DND-41 (cell line): ENCODE measurements around the gene KRT13.

ENCODE experiments used
- CTCF ChIP-seq: IDR thresholded peaks from 2 replicates; pipeline ENCODE4 v1.5.1; 2012; ENCODE audit warnings: borderline replicate concordance, low read length, moderate library complexity, mild to moderate bottlenecking; ENCODE audit not compliant: poor library complexity, severe bottlenecking; ENCODE audit errors: extremely low read depth
- EZH2 ChIP-seq: IDR thresholded peaks from 3 replicates; pipeline ENCODE4 v1.6.1; 2012; ENCODE audit warnings: borderline replicate concordance, low read depth, mild to moderate bottlenecking, moderate library complexity, low read length, inconsistent platforms; ENCODE audit not compliant: severe bottlenecking

- TF ChIP-seq CTCF (no peak), EZH2 (no peak)
Observed at GRCh38 chr17:41547378-41547841, 42.0 kb upstream of the KRT13 start.
